ENCODE results near the gene GRB2. TPM values are rescaled to one million over a fixed set of nuclear protein-coding genes. Genes with fewer than 3 reads are reported as not detected.

GRB2 gene
- total and polyA plus RNA-seq, 8 donors: 18.5 to 64.7 (median 30.8) TPM

- WGBS, 2 donors: 17 to 29% methylated on average over 6 of the region's 6 CpGs
- DNase-seq (peak in 3 of 6 donors; percentile 28 to 42 (median 32)), ATAC-seq (peak; percentile 51 to 75 (median 63))
Measured at GRCh38 chr17:75366432-75366831, 39.0 kb downstream of the GRB2 start.

GRCh38 chr17:75365931-75366275 lies 39.6 kb downstream of the GRB2 start:
- no peaks in the 10 kb centered on the region for H3K27me3 ChIP-seq
- no peak for TF ChIP-seq CTCF (IDR thresholded peaks at IDR 0.05)
- H3K4me3 ChIP-seq: no peak overlapping the region
- ATAC-seq: no peak
- H3K9me3 ChIP-seq: no peaks in the 10 kb centered on the region
- DNase-seq: no peak
- FAIRE-seq: no peak
- no peak overlapping the region for H3K27ac ChIP-seq
- H3K36me3 ChIP-seq: no peaks in the 10 kb centered on the region
- H3K4me1 ChIP-seq: peaks cover 17 to 44% (median 25%) of the 10 kb centered on the region in 3 donors
- intact Hi-C loops (cut with DNase I): no loop called here
- 16 to 19% methylated on average over 6 of the region's 6 CpGs for WGBS, 2 donors

More at GRCh38 chr17:75366432-75366831, 39.0 kb downstream of the GRB2 start:
- Histone ChIP-seq H3K9me3 (no peaks in the 10 kb centered on the region), H3K27ac (no peak overlapping the region), H3K36me3 (no peaks in the 10 kb centered on the region), H3K4me3 (no peak overlapping the region), H3K4me1 (peaks cover 17 to 41% (median 20%) of the 10 kb centered on the region in 3 donors), H3K27me3 (no peaks in the 10 kb centered on the region)
- intact Hi-C loops (cut with DNase I): no loop called here
- TF ChIP-seq CTCF (IDR thresholded peaks at IDR 0.05): no peak
- FAIRE-seq: no peak

- no peak for TF ChIP-seq CTCF (IDR thresholded peaks at IDR 0.05)
- no peak for DNase-seq
- no peak for ATAC-seq
- no peaks in the 10 kb centered on the region for H3K36me3 ChIP-seq
- H3K4me3 ChIP-seq: no peak overlapping the region
- H3K27me3 ChIP-seq: no peaks in the 10 kb centered on the region
- H3K27ac ChIP-seq: no peak overlapping the region
- 73 to 75% methylated on average over 8 of the region's 8 CpGs for WGBS, 2 donors
- H3K9me3 ChIP-seq: no peaks in the 10 kb centered on the region
- FAIRE-seq: no peak
- intact Hi-C loops (cut with DNase I): no loop called here
- peaks cover 17 to 47% (median 31%) of the 10 kb centered on the region in 3 donors for H3K4me1 ChIP-seq
Measured at GRCh38 chr17:75365009-75365930, 40.2 kb downstream of the GRB2 start.

- Histone ChIP-seq H3K27me3 (no peaks in the 10 kb centered on the region), H3K27ac (no peak overlapping the region), H3K4me3 (no peak overlapping the region), H3K4me1 (peaks cover 16 to 50% (median 39%) of the 10 kb centered on the region in 3 donors), H3K9me3 (no peaks in the 10 kb centered on the region), H3K36me3 (no peaks in the 10 kb centered on the region)
- FAIRE-seq (no peak), ATAC-seq (no peak), DNase-seq (no peak)
- no peak for TF ChIP-seq CTCF (IDR thresholded peaks at IDR 0.05)
- 93% methylated on average over 2 of the region's 2 CpGs for WGBS, 2 donors
- intact Hi-C loops (cut with DNase I): no loop called here
Measured at GRCh38 chr17:75364078-75364477, 41.4 kb downstream of the GRB2 start.

- Histone ChIP-seq H3K9me3 (no peaks in the 10 kb centered on the region), H3K27ac (no peak overlapping the region), H3K36me3 (no peaks in the 10 kb centered on the region), H3K27me3 (no peaks in the 10 kb centered on the region), H3K4me3 (no peak overlapping the region), H3K4me1 (peaks cover 16 to 46% (median 39%) of the 10 kb centered on the region in 3 donors)
- FAIRE-seq (no peak), DNase-seq (no peak), ATAC-seq (no peak)
- TF ChIP-seq CTCF (IDR thresholded peaks at IDR 0.05): no peak
- 48 to 73% methylated on average over 2 of the region's 2 CpGs for WGBS, 2 donors
- intact Hi-C loops (cut with DNase I): no loop called here
Measured at GRCh38 chr17:75361996-75362395, 43.5 kb downstream of the GRB2 start.

All from pancreas (tissue), 10 donors.